GM12878 (cell line): Measurements from ENCODE around the gene OR2H1. TPM values are rescaled to one million over a fixed set of nuclear protein-coding genes. Genes with fewer than 3 reads are reported as not detected.

Experiments
- ATAC-seq: fragments of 200-7000 bp; cut with Tn5 transposase; 3 replicates; pipeline ENCODE4 v1.9.1; 2020; ENCODE audit warnings: mild to moderate bottlenecking, moderate library complexity
- BruUV-seq: library from RNA; stranded (reverse); fragments of 400-500 nt; replicated peaks from 2 replicates; lab custom pipeline; 2021; lab: Mats Ljungman, UMichigan
- CTCF ChIA-PET: fragments of 300-600 bp; sonication (Branson Sonifier 250); formaldehyde crosslinking; extraction: SDS; loops from one replicate; lab custom pipeline; 2021; ENCODE audit warnings: inconsistent platforms; lab: Yijun Ruan, JAX
- POLR2A ChIA-PET: fragments of 350-600 bp; formaldehyde crosslinking; extraction: SDS; loops from one replicate; lab custom pipeline; 2021; ENCODE audit warnings: inconsistent platforms; lab: Charles Lee
- RAD21 ChIA-PET: fragments of 300-600 bp; sonication (Branson Sonifier 250); formaldehyde crosslinking; loops from one replicate; lab custom pipeline; 2023; ENCODE audit warnings: antibody characterized with exemption; ENCODE audit not compliant: unreplicated experiment; lab: Charles Lee
- SMC1A ChIA-PET: fragments of 300-600 bp; sonication (Branson Sonifier 250); formaldehyde crosslinking; loops from one replicate; lab custom pipeline; 2023; ENCODE audit not compliant: unreplicated experiment, uncharacterized antibody; lab: Charles Lee
- DNase-seq: peaks from one replicate; pipeline ENCODE4 v3.0.0-alpha.2; 2011; ENCODE audit warnings: low read depth, low spot score
- FAIRE-seq: peaks from 3 replicates; lab custom pipeline; 2011; peaks lifted over from hg19 to GRCh38; lab: Jason Lieb, UNC
- H2AFZ ChIP-seq: 2 replicates; pipeline ENCODE4 v1.6.0; 2011; ENCODE audit warnings: low read depth, low read length, control low read depth; ENCODE audit not compliant: control insufficient read depth
- H3K27ac ChIP-seq: 2 replicates; pipeline ENCODE4 v1.5.1; 2011; ENCODE audit warnings: control low read depth; ENCODE audit not compliant: control insufficient read depth, insufficient read depth
- H3K27me3 ChIP-seq, 2 experiments: replicated peaks in 1 of 2; 2 replicates each; pipeline versions ENCODE4 v1.6.0 to v1.6.1; 2011; ENCODE audit warnings: low read length in 1 of 2; ENCODE audit not compliant: control insufficient read depth in 2 of 2, insufficient read depth in 2 of 2
- H3K36me3 ChIP-seq, 2 experiments: 2 replicates each; pipeline ENCODE4 v1.5.1; 2011; ENCODE audit warnings: low read length in 1 of 2; ENCODE audit not compliant: control insufficient read depth in 2 of 2, insufficient read depth in 2 of 2
- H3K4me1 ChIP-seq: 2 replicates; pipeline ENCODE4 v1.6.1; 2011; ENCODE audit warnings: mild to moderate bottlenecking, low read length, moderate library complexity, mixed read lengths; ENCODE audit not compliant: control insufficient read depth, insufficient read depth
- H3K4me2 ChIP-seq: 2 replicates; pipeline ENCODE4 v1.6.0; 2011; ENCODE audit warnings: control low read depth; ENCODE audit not compliant: control insufficient read depth, insufficient read depth
- H3K4me3 ChIP-seq: fragments of 200-600 bp; sonication (generic); 2 replicates; pipeline ENCODE4 v1.5.1; 2016
- H3K79me2 ChIP-seq: 2 replicates; pipeline ENCODE4 v1.6.0; 2011; ENCODE audit warnings: low read length; ENCODE audit not compliant: control insufficient read depth, insufficient read depth
- H3K9ac ChIP-seq: 2 replicates; pipeline ENCODE4 v1.8.0; 2011; ENCODE audit warnings: low read length, control low read depth, mixed read lengths; ENCODE audit not compliant: control insufficient read depth, insufficient read depth
- H3K9me3 ChIP-seq: replicated peaks from 3 replicates; pipeline ENCODE4 v1.5.1; 2011; ENCODE audit warnings: mild to moderate bottlenecking, low read length; ENCODE audit not compliant: control insufficient read depth, insufficient read depth
- H4K20me1 ChIP-seq: 2 replicates; pipeline ENCODE4 v1.6.0; 2011; ENCODE audit not compliant: control insufficient read depth, insufficient read depth
- CBX3 ChIP-seq: fragments of 200-600 bp; sonication (generic); IDR thresholded peaks from 2 replicates; pipeline ENCODE4 v1.6.1; 2016; ENCODE audit warnings: low read depth, borderline replicate concordance
- FOXK2 ChIP-seq: fragments of 450-650 bp; IDR thresholded peaks from 2 replicates; pipeline ENCODE4 v1.6.1; 2017; ENCODE audit warnings: mild to moderate bottlenecking, moderate library complexity
- FOXM1 ChIP-seq: IDR thresholded peaks from 2 replicates; pipeline ENCODE4 v1.6.1; 2012; ENCODE audit warnings: low read depth, mild to moderate bottlenecking, inconsistent platforms, low read length, moderate library complexity
- NFYA ChIP-seq: IDR thresholded peaks from 2 replicates; pipeline ENCODE4 v1.6.1; 2011; ENCODE audit warnings: low read depth, mild to moderate bottlenecking, low read length, improper control_type of control experiment, borderline replicate concordance
- SMC3 ChIP-seq: IDR thresholded peaks from 2 replicates; pipeline ENCODE4 v1.6.1; 2011; ENCODE audit warnings: low read length, improper control_type of control experiment, borderline replicate concordance
- SREBF1 ChIP-seq: IDR thresholded peaks from 2 replicates; pipeline ENCODE4 v1.6.1; 2012; ENCODE audit warnings: mild to moderate bottlenecking, low read length
- SUZ12 ChIP-seq: fragments of 200-600 bp; sonication (generic); IDR thresholded peaks from one replicate; pipeline ENCODE4 v1.6.1; 2018; ENCODE audit warnings: antibody characterized with exemption, mild to moderate bottlenecking; ENCODE audit not compliant: unreplicated experiment
- YBX1 ChIP-seq: fragments of 450-650 bp; IDR thresholded peaks from 2 replicates; pipeline ENCODE4 v1.6.1; 2016; ENCODE audit warnings: antibody characterized with exemption
- WGBS: methylation state at CpG from one replicate; pipeline ENCODE4 v1.1.6; 2016; ENCODE audit warnings: low lambda C conversion rate; ENCODE audit not compliant: insufficient replicate concordance, insufficient coverage; ENCODE audit errors: missing lambda C conversion rate; 5-methylcytosine and 5-hydroxymethylcytosine counted together
- in situ Hi-C: fragments of 300-500 bp; cut with MboI; formaldehyde crosslinking; loops from 9 replicates; pipeline ENCODE4 v1.14.3; 2018; ENCODE audit warnings: mixed read lengths
- intact Hi-C: fragments of 100-400 bp; cut with micrococcal nuclease; formaldehyde crosslinking; loops from one replicate; pipeline ENCODE4 v1.14.2; 2022; ENCODE audit not compliant: unreplicated experiment
- polyA plus RNA-seq, 11 experiments: library from polyadenylated mRNA; depleted of rRNA in 4 of 11; unstranded in 6 of 11; stranded (reverse) in 5 of 11; fragments of >200 nt; fragmentation: Nextera tagmentation in 4 of 11; fragmentation: Illumina TruSeq in 1 of 11; extraction: Ambion mirVana in 4 of 11; extraction: Trizol in 1 of 11; gene quantifications; 1 replicate in 1 of 11; 2 replicates in 10 of 11; pipeline versions ENCODE4 v1.2.1 to v1.2.3, GENCODE V29; 2011 to 2016; ENCODE audit warnings: inconsistent platforms in 2 of 11, missing spikeins in 2 of 11, low read depth in 1 of 11
- total RNA-seq, 4 experiments: library from RNA; depleted of rRNA in 3 of 4; stranded (reverse); fragments of >200 nt in 3 of 4; fragmentation: Illumina TruSeq in 1 of 4; extraction: Trizol in 1 of 4; gene quantifications; 2 replicates each; pipeline versions ENCODE4 v1.2.1 to v1.2.3, GENCODE V29; 2013 to 2021
- TF ChIP-seq, protein P1 (sequence below): IDR thresholded peaks from 2 replicates; pipeline ENCODE4 v1.6.1; 2012; ENCODE audit warnings: low read depth, low read length, improper control_type of control experiment
- TF ChIP-seq, protein P2 (sequence below): fragments of 450-650 bp; IDR thresholded peaks from 2 replicates; pipeline ENCODE4 v1.6.1; 2017; ENCODE audit warnings: mild to moderate bottlenecking, moderate library complexity

OR2H1 gene
- total and polyA plus RNA-seq, 10 of the 15 experiments (the other 5 are each of a cell fraction or from before 2014, with no cell fraction given), result not detected

DNA sequence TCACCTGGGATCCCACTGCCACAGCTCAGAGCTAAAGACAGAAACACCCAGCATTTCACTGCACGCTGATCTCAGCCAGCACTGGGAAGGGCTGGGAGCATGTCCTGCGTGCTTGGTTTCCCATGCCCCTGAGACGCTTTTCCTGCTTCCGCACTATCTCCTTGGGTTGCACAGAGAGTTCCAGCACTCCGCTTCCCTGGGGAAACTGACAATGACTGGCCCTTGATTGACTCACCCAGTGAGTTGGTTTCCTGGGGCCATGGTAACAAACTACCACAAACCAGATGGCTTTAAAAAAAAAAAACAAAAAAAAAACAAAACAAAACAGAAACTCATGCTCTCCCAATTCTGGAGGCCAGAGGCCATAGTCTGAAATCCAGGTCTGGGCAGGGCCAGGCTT, 45.6 kb downstream of the OR2H1 start (continued):
- TF ChIP-seq, protein P1, sequence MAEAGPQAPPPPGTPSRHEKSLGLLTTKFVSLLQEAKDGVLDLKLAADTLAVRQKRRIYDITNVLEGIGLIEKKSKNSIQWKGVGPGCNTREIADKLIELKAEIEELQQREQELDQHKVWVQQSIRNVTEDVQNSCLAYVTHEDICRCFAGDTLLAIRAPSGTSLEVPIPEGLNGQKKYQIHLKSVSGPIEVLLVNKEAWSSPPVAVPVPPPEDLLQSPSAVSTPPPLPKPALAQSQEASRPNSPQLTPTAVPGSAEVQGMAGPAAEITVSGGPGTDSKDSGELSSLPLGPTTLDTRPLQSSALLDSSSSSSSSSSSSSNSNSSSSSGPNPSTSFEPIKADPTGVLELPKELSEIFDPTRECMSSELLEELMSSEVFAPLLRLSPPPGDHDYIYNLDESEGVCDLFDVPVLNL, result no peak

DNA sequence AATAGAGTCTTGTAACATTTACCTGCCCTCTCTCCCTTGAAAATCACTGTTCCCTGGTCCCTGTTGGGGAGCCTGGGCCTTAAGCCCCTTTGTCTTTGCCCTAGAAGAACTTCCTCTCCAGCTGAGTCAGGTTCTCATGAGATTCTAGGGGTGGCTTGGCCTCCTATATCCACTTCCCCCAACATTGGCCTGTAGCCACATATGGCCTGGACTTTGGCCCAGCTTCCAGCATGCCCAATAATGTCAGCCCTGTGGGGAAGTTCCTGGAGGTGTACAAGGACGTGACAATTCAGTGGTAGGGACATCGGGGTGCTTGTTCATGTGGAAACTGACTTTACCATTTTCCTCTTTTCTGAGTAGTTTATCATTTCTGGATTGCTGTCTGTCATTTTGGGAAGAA, 48.0 kb downstream of the OR2H1 start:
- RAD21 ChIA-PET, result no interaction called here
- TF ChIP-seq SMC3, result no peak
- Histone ChIP-seq H3K4me3 (no peak overlapping the region), H3K79me2 (no peaks in the 10 kb centered on the region), H3K9me3 (no peaks in the 10 kb centered on the region), H3K27ac (no peak overlapping the region), H3K4me1 (peaks cover 9% of the 10 kb centered on the region), H3K36me3 (no peaks in the 10 kb centered on the region), H3K9ac (no peak overlapping the region), H4K20me1 (no peaks in the 10 kb centered on the region), H2AFZ (no peak overlapping the region), H3K27me3 (0 out of 4 replicates have a peak, but pooled peaks cover 1 to 2% of the 10 kb centered on the region in 2 experiments), H3K4me2 (no peak overlapping the region)
- CTCF ChIA-PET, result no interaction called here
- ATAC-seq, result no peak
- FAIRE-seq, result no peak
- BruUV-seq, result no TSS peak
- no peak for DNase-seq
- POLR2A ChIA-PET, result no interaction called here
- 23% methylated on average over 2 of the region's 2 CpGs for WGBS
- intact Hi-C loops (no loop called here), in situ Hi-C loops (no loop called here)
- SMC1A ChIA-PET, result interaction anchor here (0.6 kb wide), 1 partner anchor 41 kb away, joined by 3 read pairs; no protein-coding TSS in a partner anchor

DNA sequence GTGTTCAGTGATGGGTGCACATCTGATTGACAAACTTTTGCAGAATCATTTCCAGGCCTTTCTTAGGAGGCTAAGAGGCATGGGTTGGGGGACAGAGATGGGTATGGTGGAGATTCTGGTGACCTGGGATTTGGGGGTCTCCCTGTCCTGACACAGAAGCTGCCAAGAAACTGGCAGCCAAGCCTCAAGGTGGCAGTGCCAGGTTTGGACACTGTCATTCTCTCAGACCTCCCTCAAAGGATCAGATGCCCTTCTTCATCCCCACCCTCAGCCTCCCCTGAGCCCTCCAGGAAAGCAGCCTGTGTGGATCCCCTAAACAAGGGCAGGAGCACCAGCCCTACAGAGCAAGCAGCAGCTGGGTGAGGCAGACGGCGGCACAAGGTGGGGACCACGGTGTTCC, 48.9 kb downstream of the OR2H1 start:
- 73% methylated on average over 3 of the region's 3 CpGs for WGBS
- TF ChIP-seq, protein P1, result no peak
- no peak for TF ChIP-seq SREBF1
- TF ChIP-seq, protein P2, sequence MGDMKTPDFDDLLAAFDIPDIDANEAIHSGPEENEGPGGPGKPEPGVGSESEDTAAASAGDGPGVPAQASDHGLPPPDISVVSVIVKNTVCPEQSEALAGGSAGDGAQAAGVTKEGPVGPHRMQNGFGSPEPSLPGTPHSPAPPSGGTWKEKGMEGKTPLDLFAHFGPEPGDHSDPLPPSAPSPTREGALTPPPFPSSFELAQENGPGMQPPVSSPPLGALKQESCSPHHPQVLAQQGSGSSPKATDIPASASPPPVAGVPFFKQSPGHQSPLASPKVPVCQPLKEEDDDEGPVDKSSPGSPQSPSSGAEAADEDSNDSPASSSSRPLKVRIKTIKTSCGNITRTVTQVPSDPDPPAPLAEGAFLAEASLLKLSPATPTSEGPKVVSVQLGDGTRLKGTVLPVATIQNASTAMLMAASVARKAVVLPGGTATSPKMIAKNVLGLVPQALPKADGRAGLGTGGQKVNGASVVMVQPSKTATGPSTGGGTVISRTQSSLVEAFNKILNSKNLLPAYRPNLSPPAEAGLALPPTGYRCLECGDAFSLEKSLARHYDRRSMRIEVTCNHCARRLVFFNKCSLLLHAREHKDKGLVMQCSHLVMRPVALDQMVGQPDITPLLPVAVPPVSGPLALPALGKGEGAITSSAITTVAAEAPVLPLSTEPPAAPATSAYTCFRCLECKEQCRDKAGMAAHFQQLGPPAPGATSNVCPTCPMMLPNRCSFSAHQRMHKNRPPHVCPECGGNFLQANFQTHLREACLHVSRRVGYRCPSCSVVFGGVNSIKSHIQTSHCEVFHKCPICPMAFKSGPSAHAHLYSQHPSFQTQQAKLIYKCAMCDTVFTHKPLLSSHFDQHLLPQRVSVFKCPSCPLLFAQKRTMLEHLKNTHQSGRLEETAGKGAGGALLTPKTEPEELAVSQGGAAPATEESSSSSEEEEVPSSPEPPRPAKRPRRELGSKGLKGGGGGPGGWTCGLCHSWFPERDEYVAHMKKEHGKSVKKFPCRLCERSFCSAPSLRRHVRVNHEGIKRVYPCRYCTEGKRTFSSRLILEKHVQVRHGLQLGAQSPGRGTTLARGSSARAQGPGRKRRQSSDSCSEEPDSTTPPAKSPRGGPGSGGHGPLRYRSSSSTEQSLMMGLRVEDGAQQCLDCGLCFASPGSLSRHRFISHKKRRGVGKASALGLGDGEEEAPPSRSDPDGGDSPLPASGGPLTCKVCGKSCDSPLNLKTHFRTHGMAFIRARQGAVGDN, result no peak
- no peak for TF ChIP-seq CBX3
- TF ChIP-seq YBX1, result no peak
- TF ChIP-seq FOXK2, result no peak
- TF ChIP-seq NFYA, result no peak
- no peak for TF ChIP-seq SUZ12
- no peak for TF ChIP-seq FOXM1

More for the DNA sequence above, 48.9 kb downstream of the OR2H1 start:
- BruUV-seq, result no TSS peak
- H3K4me2 ChIP-seq, result no peak overlapping the region
- in situ Hi-C loops, result no loop called here
- DNase-seq (no peak), ATAC-seq (no peak), FAIRE-seq (no peak)
- ChIA-PET RAD21 (no interaction called here), SMC1A (no interaction called here), CTCF (no interaction called here), POLR2A (no interaction called here)
- no peak overlapping the region for H3K9ac ChIP-seq
- no peak overlapping the region for H3K27ac ChIP-seq
- H3K4me3 ChIP-seq, result no peak overlapping the region
- H3K36me3 ChIP-seq, result no peaks in the 10 kb centered on the region
- no peaks in the 10 kb centered on the region for H4K20me1 ChIP-seq
- H3K9me3 ChIP-seq, result no peaks in the 10 kb centered on the region
- intact Hi-C loops, result no loop called here
- H3K4me1 ChIP-seq, result peaks cover 9% of the 10 kb centered on the region
- H3K79me2 ChIP-seq, result no peaks in the 10 kb centered on the region
- H2AFZ ChIP-seq, result no peak overlapping the region
- 0 out of 4 replicates have a peak, but pooled peaks cover 1 to 2% of the 10 kb centered on the region in 2 experiments for H3K27me3 ChIP-seq
